Ovary (tissue), 3 donors: ENCODE measurements around the gene ARL8A.

Source experiments
- CTCF ChIP-seq, 3 donors: fragments of 450-650 bp in 2 of 3; fragments of 200-600 bp in 1 of 3; IDR thresholded peaks; one replicate each; pipeline versions ENCODE4 v1.5.1 to v1.8.0; 2016 to 2022; ENCODE audit warnings: antibody characterized with exemption in 3 of 3, mild to moderate bottlenecking in 1 of 3
- EP300 ChIP-seq: sonication (generic); formaldehyde crosslinking; IDR thresholded peaks from one replicate; pipeline ENCODE4 v1.6.1; 2017; ENCODE audit warnings: antibody characterized with exemption
- POLR2A ChIP-seq: fragments of 450-650 bp; IDR thresholded peaks from one replicate; pipeline ENCODE4 v1.6.1; 2017; ENCODE audit warnings: antibody characterized with exemption, mild to moderate bottlenecking, moderate library complexity
- donor health status: DM: no; HTN: no; CAD: no.

DNA sequence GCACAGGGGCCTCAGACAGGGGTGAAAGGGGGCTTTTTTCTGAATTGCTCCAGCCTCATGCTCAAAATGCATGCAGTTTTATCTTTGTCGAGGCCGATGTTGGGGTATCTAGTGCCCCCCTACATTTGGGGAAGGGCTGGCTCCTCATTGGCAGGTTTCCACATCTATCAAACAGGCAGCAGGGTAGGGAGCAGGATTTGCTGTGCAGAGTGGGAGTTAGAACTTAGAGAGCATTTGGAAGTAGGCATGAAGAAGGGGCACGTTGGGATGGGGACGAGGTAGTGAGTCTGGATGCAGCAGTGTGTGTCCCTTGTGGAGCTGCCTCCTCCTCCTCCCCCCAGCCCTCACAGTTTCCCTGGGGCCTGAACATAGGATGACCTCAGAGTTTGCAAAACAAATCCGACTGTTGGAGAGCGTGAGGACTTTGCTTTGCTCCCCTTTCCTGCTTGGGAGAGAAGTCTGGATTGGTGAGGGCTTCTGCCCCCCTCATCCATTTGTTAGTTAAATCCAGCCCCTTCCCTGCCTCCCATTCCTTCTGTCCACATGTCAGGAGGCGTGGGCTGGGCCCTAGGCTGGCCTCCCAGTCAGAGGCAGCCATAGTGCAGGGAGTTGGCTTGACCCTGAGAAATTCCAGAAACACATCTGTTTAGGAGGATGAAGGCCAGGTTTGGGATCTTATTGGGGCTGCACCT is 58.7 kb downstream of the ARL8A start:
- TF ChIP-seq CTCF (IDR thresholded peaks at IDR 0.05), result no peak
- TF ChIP-seq POLR2A, result no peak
- TF ChIP-seq EP300, result no peak
